DOHH2 (cell line): ENCODE results near the gene ISOC2.

Experiments used
- H3F3A ChIP-seq: fragments of 200-600 bp; sonication (generic), shearing (Covaris generic); 2 replicates; pipeline ENCODE4 v1.6.0; 2016; ENCODE audit warnings: antibody characterized with exemption, mild to moderate bottlenecking; ENCODE audit not compliant: control insufficient read depth, insufficient read depth
- H3K27ac ChIP-seq: fragments of 200-600 bp; sonication (generic); 2 replicates; pipeline ENCODE4 v1.5.1; 2014; ENCODE audit warnings: low read depth, mild to moderate bottlenecking, low read length, moderate library complexity
- H3K27me3 ChIP-seq: fragments of 200-600 bp; sonication (generic); 2 replicates; pipeline ENCODE4 v1.6.1; 2014; ENCODE audit warnings: mild to moderate bottlenecking, low read length, mixed read lengths; ENCODE audit not compliant: control insufficient read depth
- H3K36me3 ChIP-seq: fragments of 200-600 bp; sonication (generic); 2 replicates; pipeline ENCODE4 v1.6.1; 2014; ENCODE audit warnings: mild to moderate bottlenecking, low read length, moderate library complexity, mixed read lengths; ENCODE audit not compliant: control insufficient read depth
- H3K4me1 ChIP-seq: fragments of 200-600 bp; sonication (generic); 2 replicates; pipeline ENCODE4 v1.6.1; 2014; ENCODE audit warnings: mild to moderate bottlenecking, low read length, mixed read lengths; ENCODE audit not compliant: control insufficient read depth
- H3K4me2 ChIP-seq: fragments of 200-600 bp; sonication (generic); 2 replicates; pipeline ENCODE4 v1.6.0; 2014; ENCODE audit warnings: mild to moderate bottlenecking, low read length, moderate library complexity
- H3K4me3 ChIP-seq: fragments of 200-600 bp; sonication (generic); 2 replicates; pipeline ENCODE4 v1.5.1; 2014; ENCODE audit warnings: mild to moderate bottlenecking, low read length, mixed read lengths
- H3K79me2 ChIP-seq: fragments of 200-600 bp; sonication (generic); 2 replicates; pipeline ENCODE4 v1.6.1; 2014; ENCODE audit warnings: mild to moderate bottlenecking, low read length, mixed read lengths; ENCODE audit not compliant: control insufficient read depth
- H3K9me2 ChIP-seq: fragments of 200-600 bp; sonication (generic); replicated peaks from 2 replicates; pipeline ENCODE4 v1.6.1; 2014; ENCODE audit warnings: mild to moderate bottlenecking, low read length, mixed read lengths; ENCODE audit not compliant: control insufficient read depth
- H3K9me3 ChIP-seq: fragments of 200-600 bp; sonication (generic); 2 replicates; pipeline ENCODE4 v1.6.1; 2014; ENCODE audit warnings: antibody characterized with exemption, low read length, mixed read lengths; ENCODE audit not compliant: control insufficient read depth, insufficient read depth
- H4K20me1 ChIP-seq: fragments of 200-600 bp; sonication (generic); 2 replicates; pipeline ENCODE4 v1.6.0; 2014; ENCODE audit warnings: low read depth, mild to moderate bottlenecking, antibody characterized with exemption, low read length, moderate library complexity; ENCODE audit not compliant: control insufficient read depth, insufficient read depth
- EZH2phosphoT487 ChIP-seq: fragments of 200-600 bp; sonication (generic); IDR thresholded peaks from 2 replicates; pipeline ENCODE4 v1.6.1; 2017; ENCODE audit warnings: borderline replicate concordance, mild to moderate bottlenecking, antibody characterized with exemption, low read length, moderate library complexity, mixed read lengths
- TF ChIP-seq, protein P1 (sequence below): fragments of 200-600 bp; sonication (generic); IDR thresholded peaks from one replicate; pipeline ENCODE4 v1.5.1; 2014; ENCODE audit warnings: antibody characterized with exemption, mild to moderate bottlenecking, low read depth, low read length; ENCODE audit not compliant: poor library complexity, severe bottlenecking

Gene ISOC2

DNA sequence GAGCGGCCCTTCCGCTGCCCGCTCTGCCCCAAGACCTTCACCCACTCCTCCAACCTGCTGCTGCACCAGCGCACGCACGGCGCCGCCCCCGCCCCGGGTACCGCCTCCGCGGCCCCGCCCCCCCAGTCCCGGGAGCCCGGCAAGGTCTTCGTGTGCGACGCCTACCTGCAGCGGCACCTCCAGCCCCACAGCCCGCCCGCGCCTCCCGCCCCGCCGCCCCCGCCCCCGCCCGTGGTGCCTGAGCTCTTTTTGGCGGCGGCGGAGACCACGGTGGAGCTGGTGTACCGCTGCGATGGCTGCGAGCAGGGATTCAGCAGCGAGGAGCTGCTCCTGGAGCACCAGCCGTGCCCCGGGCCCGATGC is 20.3 kb upstream of the ISOC2 start:
- H3K4me1 ChIP-seq, result peaks cover 28% of the 10 kb centered on the region
- no peak overlapping the region for H3K4me3 ChIP-seq
- TF ChIP-seq, protein P1, sequence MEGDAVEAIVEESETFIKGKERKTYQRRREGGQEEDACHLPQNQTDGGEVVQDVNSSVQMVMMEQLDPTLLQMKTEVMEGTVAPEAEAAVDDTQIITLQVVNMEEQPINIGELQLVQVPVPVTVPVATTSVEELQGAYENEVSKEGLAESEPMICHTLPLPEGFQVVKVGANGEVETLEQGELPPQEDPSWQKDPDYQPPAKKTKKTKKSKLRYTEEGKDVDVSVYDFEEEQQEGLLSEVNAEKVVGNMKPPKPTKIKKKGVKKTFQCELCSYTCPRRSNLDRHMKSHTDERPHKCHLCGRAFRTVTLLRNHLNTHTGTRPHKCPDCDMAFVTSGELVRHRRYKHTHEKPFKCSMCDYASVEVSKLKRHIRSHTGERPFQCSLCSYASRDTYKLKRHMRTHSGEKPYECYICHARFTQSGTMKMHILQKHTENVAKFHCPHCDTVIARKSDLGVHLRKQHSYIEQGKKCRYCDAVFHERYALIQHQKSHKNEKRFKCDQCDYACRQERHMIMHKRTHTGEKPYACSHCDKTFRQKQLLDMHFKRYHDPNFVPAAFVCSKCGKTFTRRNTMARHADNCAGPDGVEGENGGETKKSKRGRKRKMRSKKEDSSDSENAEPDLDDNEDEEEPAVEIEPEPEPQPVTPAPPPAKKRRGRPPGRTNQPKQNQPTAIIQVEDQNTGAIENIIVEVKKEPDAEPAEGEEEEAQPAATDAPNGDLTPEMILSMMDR, result no peak
- no peak for TF ChIP-seq EZH2phosphoT487

DNA sequence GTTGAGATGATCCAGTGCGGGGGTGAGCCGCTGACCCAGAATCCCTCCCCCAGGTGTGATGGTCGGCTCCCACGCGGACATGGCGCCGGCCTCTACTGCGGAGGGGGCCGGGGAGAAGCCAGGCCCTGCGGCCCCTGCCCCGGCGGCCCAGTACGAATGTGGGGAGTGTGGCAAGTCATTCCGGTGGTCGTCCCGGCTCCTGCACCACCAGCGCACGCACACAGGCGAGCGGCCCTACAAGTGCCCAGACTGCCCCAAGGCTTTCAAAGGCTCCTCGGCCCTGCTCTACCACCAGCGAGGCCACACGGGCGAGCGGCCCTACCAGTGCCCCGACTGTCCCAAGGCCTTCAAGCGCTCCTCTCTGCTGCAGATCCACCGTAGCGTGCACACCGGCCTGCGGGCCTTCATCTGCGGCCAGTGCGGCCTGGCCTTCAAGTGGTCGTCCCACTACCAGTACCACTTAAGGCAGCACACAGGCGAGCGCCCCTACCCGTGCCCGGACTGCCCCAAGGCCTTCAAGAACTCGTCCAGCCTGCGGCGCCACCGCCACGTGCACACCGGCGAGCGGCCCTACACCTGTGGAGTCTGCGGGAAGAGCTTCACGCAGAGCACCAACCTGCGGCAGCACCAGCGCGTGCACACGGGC is 19.8 kb upstream of the ISOC2 start:
- Histone ChIP-seq H3K27ac (no peak overlapping the region), H3K4me1 (peaks cover 28% of the 10 kb centered on the region), H3K4me2 (no peak overlapping the region), H3K27me3 (no peaks in the 10 kb centered on the region), H3K9me2 (no peaks in the 10 kb centered on the region), H3K36me3 (peaks cover 5% of the 10 kb centered on the region), H3K4me3 (no peak overlapping the region), H3K9me3 (no peaks in the 10 kb centered on the region), H3K79me2 (peaks cover 28% of the 10 kb centered on the region), H4K20me1 (no peaks in the 10 kb centered on the region), H3F3A (no peaks in the 10 kb centered on the region)
- TF ChIP-seq, protein P1, result no peak
- no peak for TF ChIP-seq EZH2phosphoT487

More for the DNA sequence above, 20.3 kb upstream of the ISOC2 start:
- Histone ChIP-seq H3K36me3 (peaks cover 5% of the 10 kb centered on the region), H3K27ac (no peak overlapping the region), H3K9me2 (no peaks in the 10 kb centered on the region), H3K9me3 (no peaks in the 10 kb centered on the region), H3K4me2 (no peak overlapping the region), H3K27me3 (no peaks in the 10 kb centered on the region), H3F3A (no peaks in the 10 kb centered on the region), H4K20me1 (no peaks in the 10 kb centered on the region), H3K79me2 (peaks cover 28% of the 10 kb centered on the region)

DNA sequence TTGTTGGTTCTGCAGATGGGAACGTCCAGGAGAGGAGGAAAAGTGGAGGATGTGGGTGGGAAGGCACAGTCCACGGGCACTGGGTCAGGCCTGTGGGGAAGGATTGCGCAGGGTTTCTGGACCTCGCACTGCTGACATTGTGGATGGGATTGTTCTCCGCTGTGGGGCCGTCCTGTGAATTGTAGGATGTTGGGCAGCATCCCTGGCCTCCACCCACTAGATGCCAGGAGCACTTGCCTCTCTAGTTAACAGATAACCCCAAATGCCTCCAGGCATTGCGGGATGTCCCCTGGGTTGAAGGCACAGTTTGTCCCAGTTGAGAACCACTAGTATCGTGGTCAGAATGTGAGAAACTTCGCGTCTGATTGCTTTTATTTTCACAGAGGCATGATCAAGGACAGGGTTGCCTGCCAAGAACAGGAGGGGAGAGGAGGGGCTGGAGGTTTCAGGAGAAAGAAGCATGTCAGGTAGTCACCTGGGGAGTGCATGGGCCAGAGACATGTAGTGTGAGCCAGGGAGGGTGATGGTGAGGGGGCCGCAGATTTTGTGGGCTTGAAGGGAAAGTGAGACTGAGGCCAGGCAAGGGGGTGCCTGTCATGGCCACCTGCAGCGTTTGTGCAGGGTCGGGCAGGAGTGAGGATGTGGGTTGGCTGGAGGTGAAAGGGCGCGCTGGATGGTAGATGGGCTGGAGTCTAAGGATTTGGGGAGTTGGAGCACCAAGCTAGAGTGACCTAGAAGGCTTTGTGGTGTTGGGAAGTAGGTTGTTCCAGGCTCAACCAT is 18.2 kb upstream of the ISOC2 start:
- H3K79me2 ChIP-seq, result peaks cover 24% of the 10 kb centered on the region
- H3K9me2 ChIP-seq, result no peaks in the 10 kb centered on the region
- no peaks in the 10 kb centered on the region for H3K9me3 ChIP-seq
- no peaks in the 10 kb centered on the region for H3F3A ChIP-seq
- H3K27ac ChIP-seq, result no peak overlapping the region
- H3K27me3 ChIP-seq, result no peaks in the 10 kb centered on the region
- no peak overlapping the region for H3K4me2 ChIP-seq
- H3K4me1 ChIP-seq, result peaks cover 34% of the 10 kb centered on the region
- peaks cover 5% of the 10 kb centered on the region for H3K36me3 ChIP-seq
- TF ChIP-seq, protein P1, result no peak
- no peak for TF ChIP-seq EZH2phosphoT487
- no peak overlapping the region for H3K4me3 ChIP-seq
- H4K20me1 ChIP-seq, result no peaks in the 10 kb centered on the region
